ENCODE results near the gene MRPL16.
"Not testable (repeated sequence)": the region's sequence is repeated elsewhere in the genome, so short reads cannot be mapped to it uniquely, and the experiment has no call there.

MRPL16 gene

DNA sequence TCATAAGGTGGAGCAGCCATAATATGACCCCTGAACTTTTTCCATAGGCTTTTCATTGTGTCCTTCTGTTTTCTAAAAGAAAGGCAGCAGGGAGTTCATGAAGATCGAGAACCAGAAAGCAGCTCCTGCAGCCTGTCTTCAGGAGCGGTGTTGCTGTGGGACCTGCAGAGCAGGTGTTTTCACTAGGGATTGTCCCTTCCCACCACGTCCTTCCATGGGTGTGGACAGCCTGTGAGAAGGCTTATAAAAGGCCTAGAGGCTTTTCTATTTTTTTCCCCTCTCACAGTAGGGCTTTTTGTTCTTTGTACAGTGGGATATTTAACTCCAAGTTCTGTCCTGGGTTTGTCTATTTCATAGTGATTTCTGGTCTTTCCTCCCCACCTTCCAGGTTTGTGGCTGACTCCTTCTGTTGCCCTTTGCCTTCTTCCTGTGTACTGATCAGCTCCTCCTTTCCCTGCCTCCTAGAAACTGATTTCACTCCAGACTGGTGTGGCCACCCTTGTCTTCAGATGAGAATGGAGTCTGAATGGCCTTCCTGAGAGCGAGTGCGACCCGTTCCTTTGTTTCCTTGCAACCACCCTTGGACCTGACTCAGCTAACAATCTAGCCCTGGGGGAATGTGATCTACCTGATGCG is 10.1 kb downstream of the MRPL16 start:
- TF ChIP-seq, protein P1, sequence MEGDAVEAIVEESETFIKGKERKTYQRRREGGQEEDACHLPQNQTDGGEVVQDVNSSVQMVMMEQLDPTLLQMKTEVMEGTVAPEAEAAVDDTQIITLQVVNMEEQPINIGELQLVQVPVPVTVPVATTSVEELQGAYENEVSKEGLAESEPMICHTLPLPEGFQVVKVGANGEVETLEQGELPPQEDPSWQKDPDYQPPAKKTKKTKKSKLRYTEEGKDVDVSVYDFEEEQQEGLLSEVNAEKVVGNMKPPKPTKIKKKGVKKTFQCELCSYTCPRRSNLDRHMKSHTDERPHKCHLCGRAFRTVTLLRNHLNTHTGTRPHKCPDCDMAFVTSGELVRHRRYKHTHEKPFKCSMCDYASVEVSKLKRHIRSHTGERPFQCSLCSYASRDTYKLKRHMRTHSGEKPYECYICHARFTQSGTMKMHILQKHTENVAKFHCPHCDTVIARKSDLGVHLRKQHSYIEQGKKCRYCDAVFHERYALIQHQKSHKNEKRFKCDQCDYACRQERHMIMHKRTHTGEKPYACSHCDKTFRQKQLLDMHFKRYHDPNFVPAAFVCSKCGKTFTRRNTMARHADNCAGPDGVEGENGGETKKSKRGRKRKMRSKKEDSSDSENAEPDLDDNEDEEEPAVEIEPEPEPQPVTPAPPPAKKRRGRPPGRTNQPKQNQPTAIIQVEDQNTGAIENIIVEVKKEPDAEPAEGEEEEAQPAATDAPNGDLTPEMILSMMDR (IDR thresholded peaks at IDR 0.05; ENCODE audit: borderline replicate concordance, insufficient read depth, low read depth, low read length), result no peak
- H3K4me3 ChIP-seq (ENCODE audit: low read depth, low read length), result no peak overlapping the region

DNA sequence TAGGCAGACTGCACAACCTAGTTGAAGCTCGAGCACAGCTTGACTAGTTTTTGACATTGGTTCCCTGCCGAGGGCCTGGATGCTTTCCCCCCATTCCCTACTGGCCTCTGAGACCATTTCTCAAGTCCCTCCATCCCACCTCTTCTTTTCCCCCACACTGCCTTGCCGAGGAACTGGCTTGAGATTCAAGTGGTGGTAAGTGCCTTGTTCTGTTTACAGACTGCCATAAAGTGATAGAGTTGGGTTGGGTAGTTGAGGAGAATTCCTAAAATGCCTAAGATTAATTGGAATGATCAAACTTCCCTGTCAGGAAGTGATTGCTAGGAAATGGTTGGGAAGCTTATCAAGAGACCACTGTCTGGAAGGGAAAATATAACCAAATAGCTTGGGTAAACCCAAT is 16.2 kb downstream of the MRPL16 start:
- TF ChIP-seq, protein P1 (IDR thresholded peaks at IDR 0.05; ENCODE audit: borderline replicate concordance, insufficient read depth, low read depth, low read length), result no peak

DNA sequence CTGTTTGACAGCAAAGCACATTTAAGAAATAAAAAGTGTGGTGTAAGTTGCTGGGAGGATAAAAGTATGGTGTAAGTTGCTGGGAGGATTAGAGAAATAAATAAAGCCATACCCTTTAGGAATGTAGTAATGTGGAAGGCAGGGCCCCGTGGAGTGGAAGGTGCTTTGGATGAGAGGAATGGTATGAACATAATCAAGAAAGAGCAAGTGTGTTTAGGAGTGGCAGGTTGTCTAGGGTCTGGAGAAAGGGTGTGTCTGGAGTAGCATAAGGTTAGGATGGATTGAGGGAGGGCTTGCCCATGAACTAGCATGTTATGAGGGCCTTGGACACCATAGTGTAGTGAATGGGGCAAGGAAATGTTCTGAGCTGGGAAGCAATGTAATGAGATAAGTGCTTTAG is 18.1 kb downstream of the MRPL16 start:
- TF ChIP-seq, protein P1 (IDR thresholded peaks at IDR 0.05; ENCODE audit: borderline replicate concordance, insufficient read depth, low read depth, low read length), result no peak
- H3K4me3 ChIP-seq (ENCODE audit: low read depth, low read length), result no peak overlapping the region

More for the DNA sequence above, 16.2 kb downstream of the MRPL16 start:
- H3K4me3 ChIP-seq (ENCODE audit: low read depth, low read length), result no peak overlapping the region

DNA sequence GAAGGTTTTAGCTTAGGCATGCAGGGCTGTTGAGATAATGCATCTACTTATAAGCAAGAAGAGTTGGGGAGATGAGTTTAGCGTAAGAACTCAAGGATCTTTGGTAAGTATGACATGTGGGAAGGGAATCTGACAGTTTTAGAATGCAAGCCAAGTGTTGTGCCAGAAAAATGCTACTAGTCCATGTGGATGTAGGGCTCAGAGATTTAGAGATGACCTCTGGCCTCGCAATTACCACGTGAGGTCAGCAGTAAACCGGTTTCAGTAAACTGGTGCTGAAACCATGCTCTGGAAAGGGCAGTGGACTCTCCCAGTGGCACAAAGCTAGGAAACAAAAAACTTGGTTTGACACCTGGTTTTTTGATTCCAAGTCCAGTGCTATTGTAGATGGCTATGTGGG is 18.9 kb downstream of the MRPL16 start:
- TF ChIP-seq, protein P1 (IDR thresholded peaks at IDR 0.05; ENCODE audit: borderline replicate concordance, insufficient read depth, low read depth, low read length), result no peak
- no peak overlapping the region for H3K4me3 ChIP-seq (ENCODE audit: low read depth, low read length)

DNA sequence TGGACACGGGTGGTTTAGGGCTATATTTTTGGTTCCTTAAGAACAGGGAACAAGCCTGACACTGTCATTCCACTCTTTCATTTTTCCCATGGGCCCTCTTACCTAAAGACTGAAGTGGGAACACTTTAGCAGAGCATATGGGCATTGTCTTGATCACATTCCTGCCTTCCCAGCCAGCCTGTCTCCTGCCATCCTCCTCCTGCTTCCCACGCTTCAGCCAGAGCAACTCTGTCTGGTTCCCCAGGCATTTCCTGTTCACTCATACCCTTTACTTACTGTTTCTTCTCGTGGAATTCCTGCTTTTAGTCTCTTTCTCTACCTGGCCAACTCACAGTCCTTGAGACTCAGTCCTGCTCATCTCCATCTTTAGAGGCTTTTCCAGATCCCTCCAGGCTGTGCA is 22.8 kb downstream of the MRPL16 start:
- no peak overlapping the region for H3K4me3 ChIP-seq (ENCODE audit: low read depth, low read length)
- TF ChIP-seq, protein P1 (IDR thresholded peaks at IDR 0.05; ENCODE audit: borderline replicate concordance, insufficient read depth, low read depth, low read length), result no peak

DNA sequence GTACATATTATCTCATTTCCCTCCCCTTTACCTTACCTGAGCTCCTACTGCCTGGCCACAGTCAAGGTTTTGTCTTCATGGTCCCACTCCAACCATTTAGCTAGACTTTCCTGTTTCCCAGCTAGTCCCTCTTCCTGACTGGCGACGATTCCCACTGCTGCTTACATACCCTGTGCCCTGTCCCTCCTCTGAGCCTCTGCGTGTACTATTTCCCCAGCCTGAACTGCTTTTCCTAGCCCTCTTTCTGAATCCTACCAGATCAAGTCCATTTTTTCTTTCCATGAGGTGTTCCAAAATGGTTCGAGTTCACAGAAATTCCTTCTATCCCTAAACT is 23.4 kb downstream of the MRPL16 start:
- H3K4me3 ChIP-seq (ENCODE audit: low read depth, low read length), result no peak overlapping the region
- TF ChIP-seq, protein P1 (IDR thresholded peaks at IDR 0.05; ENCODE audit: borderline replicate concordance, insufficient read depth, low read depth, low read length), result no peak

DNA sequence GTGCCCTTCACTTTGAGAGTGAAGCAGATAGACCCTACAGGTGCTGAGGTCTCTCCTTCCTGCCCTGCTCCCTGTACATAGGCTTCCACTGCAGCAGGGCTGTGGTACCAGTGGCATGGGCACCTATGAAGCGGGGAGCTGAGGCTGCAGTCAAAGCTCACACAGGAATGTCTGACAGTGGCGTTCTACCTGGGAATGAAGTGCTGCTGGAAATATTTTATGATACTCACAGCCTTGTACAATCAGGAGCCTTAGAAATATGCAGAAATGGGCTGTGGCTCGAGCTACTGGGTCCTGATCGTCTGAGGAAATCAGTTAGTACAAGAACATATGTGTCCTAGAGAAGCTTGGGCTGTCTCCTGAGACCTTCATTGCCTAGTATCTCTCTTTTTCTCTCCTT is 24.8 kb downstream of the MRPL16 start:
- H3K4me3 ChIP-seq (ENCODE audit: low read depth, low read length), result no peak overlapping the region
- TF ChIP-seq, protein P1 (IDR thresholded peaks at IDR 0.05; ENCODE audit: borderline replicate concordance, insufficient read depth, low read depth, low read length), result no peak

DNA sequence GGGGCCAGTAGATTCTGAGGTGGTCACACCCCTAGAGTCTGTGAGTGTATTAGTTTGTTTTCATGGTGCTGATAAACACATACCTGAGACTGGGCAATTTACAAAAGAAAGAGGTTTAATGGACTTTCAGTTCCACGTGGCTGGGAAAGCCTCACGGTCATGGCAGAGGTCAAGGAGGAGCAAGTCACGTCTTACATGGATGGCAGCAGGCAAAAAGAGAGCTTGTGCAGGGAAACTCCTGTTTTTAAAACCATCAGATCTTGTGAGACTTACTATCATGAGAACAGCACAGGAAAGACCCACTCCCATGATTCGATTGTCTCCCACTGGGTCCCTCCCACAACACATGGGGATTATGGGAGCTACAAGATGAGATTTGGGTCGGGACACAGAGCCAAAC is 26.1 kb downstream of the MRPL16 start:
- not testable (repeated sequence) for H3K4me3 ChIP-seq (ENCODE audit: low read depth, low read length)

Measured in GM12875 (cell line).